ENCODE data around the gene KLK15.
"Not testable (repeated sequence)": the region's sequence is repeated elsewhere in the genome, so short reads cannot be mapped to it uniquely, and the experiment has no call there.

Gene KLK15

DNA sequence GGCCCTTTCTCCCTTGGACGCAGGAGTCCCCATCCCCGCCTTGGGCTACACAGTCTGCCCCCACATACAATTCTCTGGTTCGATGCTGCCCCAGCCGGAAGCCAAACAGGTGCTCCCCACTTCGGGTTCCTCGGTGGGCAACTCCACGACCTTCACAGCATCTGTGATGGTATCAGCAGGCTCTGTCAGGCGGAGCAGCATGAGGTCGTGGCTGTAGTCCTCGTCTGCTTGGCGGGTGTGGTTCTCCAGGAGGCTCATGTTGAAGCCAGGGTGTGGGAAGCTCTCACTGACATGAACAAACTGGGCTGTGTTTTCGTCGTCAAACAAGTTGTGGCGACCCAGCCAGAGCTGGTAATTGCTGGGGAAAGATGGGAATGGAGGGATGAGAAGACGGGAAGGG lies 13.3 kb downstream of the KLK15 start:
- DNase-seq, result no peak

- no peak for DNase-seq
Observed at GRCh38 chr19:50819636-50820035, 13.7 kb downstream of the KLK15 start.

DNA sequence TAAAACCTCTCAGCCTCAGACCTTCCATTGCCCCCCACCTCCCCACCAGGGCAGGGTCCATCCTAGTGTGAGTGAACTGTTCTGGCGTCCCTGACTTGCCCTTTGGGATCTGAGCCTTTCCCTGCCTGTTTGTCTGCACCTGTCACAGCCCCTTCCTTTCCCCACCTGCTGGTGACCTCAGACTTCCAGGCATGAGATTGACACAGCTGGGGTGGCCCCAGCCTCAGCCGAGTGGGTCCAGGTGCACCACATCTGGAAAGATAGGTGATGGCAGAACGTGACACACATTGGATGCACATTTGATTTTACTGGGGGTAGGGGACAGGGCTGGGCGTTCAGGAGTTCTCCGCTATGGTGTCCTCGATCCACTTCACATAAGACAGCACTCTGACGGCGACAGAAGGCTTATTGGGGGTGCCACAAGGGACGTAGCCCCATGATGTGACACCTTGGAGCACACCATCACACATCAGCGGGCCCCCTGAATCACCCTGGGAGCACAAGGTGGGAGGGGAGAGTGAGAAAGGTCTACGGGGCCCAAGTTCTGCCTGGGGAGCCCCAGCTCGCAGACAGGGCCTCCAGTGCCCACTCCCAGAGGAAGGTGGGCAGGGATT lies 14.4 kb downstream of the KLK15 start:
- DNase-seq, result no peak

- DNase-seq, result no peak
Observed at GRCh38 chr19:50817941-50818858, 15.2 kb downstream of the KLK15 start.

- DNase-seq, result no peak
Observed at GRCh38 chr19:50815439-50815838, 17.9 kb downstream of the KLK15 start.

- DNase-seq, result no peak
Observed at GRCh38 chr19:50814883-50815282, 18.5 kb downstream of the KLK15 start.

- DNase-seq, result no peak
Observed at GRCh38 chr19:50812474-50812873, 20.9 kb downstream of the KLK15 start.

- not testable (repeated sequence) for DNase-seq
Observed at GRCh38 chr19:50811622-50812238, 21.6 kb downstream of the KLK15 start.

- DNase-seq, result no peak
Observed at GRCh38 chr19:50808856-50809255, 24.5 kb downstream of the KLK15 start.

- DNase-seq, result peak; percentile 98
Observed at GRCh38 chr19:50804420-50805272, 28.7 kb downstream of the KLK15 start.

DNA sequence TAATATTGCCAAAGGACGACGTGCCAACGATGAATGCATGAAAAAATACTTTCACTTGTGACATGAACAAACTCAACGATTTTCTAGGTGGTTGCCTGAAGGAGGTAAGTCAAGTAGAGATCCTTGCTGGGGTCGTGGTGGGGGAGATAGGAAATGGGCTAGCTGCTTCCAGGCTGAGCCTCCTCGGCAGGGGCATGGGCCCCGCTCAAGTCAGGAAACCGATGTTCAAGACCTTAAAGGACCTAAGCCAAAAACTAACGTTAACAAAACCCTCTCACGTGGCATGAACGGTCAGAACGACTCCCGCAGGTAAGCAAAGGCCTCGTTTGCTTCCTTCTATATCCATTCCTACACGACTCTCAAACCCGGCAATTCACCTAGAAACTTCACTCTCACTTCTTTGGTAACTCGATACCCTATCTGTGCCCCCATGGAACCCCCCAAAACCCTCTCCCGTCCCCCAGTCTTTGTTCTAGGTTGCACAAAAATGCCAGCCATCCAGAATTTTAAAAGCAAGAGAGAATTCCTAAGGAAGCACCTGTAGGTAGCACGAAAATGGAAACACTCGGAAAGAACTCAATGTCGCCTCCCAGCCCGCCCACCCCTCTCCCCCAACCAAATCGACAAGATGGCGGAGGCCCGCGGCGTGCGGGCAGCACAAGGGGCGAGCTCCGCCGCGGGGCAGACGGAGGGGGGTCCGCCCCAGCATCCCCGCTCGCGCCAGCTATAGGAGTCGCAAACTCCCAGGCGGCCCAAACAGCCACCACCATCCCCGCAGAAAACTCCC lies 29.5 kb downstream of the KLK15 start:
- peak; percentile 48 for DNase-seq

DNA sequence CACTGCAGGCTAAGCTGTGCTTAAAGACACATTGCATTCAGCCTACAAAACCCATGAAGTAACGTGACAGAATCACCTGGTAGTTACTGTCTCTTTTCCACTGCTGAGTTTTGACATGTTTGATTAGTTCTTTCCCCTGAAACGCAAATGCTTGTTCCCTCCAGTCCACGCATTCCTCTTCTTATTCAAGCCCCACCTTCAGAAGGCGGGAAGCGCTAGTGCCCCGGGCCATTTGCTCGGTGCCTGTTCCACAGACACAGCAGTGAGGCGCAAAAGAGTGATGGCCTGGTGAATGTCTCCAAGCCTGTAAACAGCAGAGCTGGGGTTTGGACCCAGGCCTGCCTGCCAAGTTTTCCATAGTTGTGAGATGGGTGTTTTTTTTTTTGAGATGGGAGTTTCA lies 32.3 kb downstream of the KLK15 start:
- DNase-seq, result no peak

- DNase-seq, result no peak
Observed at GRCh38 chr19:50799547-50799851, 33.9 kb downstream of the KLK15 start.

GRCh38 chr19:50798659-50799546 lies 34.5 kb downstream of the KLK15 start:
- no peak for DNase-seq

- no peak for DNase-seq
Observed at GRCh38 chr19:50797781-50798658, 35.4 kb downstream of the KLK15 start.

DNA sequence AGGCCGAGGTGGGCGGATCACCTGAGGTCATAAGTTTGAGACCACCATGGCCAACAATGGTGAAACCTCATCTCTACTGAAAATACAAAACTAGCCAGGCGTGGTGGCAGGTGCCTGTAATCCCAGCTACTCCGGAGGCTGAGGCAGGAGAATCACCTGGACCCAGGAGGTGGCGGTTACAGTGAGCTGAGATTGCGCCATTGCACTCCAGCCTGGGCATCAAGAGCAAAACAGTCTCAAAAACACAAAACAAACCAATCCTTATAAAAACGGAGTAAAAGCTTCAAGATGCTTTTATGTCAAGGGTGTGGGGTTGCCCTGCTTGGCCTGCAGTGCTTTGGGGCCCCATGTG lies 36.0 kb downstream of the KLK15 start:
- no peak for DNase-seq

DNA sequence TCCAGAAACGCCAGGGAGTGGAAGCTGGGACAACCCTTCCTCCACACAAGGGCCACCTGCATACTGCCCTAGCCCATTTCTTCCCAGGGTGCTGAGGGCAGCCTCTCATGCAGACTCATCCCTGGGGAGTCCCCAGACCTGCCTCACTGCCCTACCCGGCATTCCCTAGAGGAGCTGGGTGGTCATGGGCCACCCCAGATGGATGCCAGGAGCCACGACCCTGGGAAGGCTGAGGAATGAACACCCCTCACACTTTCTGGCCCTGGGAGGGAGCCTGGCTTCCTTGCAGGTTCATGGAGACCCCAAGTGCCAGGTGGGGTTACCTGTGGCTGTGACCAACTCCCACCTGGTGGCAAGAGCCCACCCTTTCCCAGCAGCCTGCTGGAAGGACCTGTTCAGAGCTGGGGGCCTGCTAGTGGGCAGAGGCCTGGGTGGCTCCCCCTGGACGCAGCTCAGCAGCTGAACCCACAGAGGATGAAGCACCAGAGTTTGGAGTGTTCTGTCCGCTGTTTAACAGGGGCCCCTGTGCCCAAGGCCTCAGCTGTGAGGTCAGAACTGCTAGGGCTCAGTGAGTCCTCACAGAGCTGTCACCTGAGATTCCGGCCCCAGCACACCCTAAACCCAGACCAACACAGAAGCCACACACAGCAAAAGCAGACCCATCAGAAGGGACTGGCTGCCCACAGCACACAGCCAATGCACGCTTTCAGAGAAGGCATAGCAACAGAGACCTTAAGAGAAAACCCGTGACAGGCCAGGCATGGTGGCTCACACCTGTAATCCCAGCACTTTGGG lies 36.5 kb downstream of the KLK15 start:
- no peak for DNase-seq

- no peak for DNase-seq
Observed at GRCh38 chr19:50796128-50796633, 37.2 kb downstream of the KLK15 start.

- no peak for DNase-seq
Observed at GRCh38 chr19:50795664-50796073, 37.7 kb downstream of the KLK15 start.
